T-helper 2 cell treated with Interferon-gamma antibody and Interleukin-4, amounts not matched to agents 5 μg/mL and 100 μg/mL, for 36 hours (primary cell): ENCODE measurements around the gene LACTB.

ENCODE experiments used
- DNase-seq: peaks from one replicate; pipeline ENCODE4 v3.0.0; 2021; ENCODE audit warnings: low spot score
- H3K27ac Mint-ChIP-seq: one replicate; pipeline ENCODE4 v1.8.0; 2021; ENCODE audit warnings: mild to moderate bottlenecking, mixed read lengths
- H3K27me3 Mint-ChIP-seq: one replicate; pipeline ENCODE4 v1.8.0; 2021; ENCODE audit warnings: low read depth, mixed read lengths
- H3K36me3 Mint-ChIP-seq: one replicate; pipeline ENCODE4 v1.8.0; 2021; ENCODE audit warnings: low read depth, mixed read lengths
- H3K4me1 Mint-ChIP-seq: one replicate; pipeline ENCODE4 v1.8.0; 2021; ENCODE audit warnings: low read depth, mixed read lengths
- H3K4me3 Mint-ChIP-seq: one replicate; pipeline ENCODE4 v1.8.0; 2022; ENCODE audit warnings: mild to moderate bottlenecking, moderate library complexity, mixed read lengths
- H3K9me3 Mint-ChIP-seq: one replicate; pipeline ENCODE4 v1.8.0; 2021; ENCODE audit warnings: mixed read lengths

The LACTB gene

GRCh38 chr15:63121382-63122001 is at the start of gene LACTB:
TSS of gene LACTB (plus strand) at chr15:63121861. CDS start at chr15:63121872, 11 bp downstream.
- Mint-ChIP-seq H3K27ac (peak within 1 kb of the TSS; percentile 85), H3K4me3 (peak within 1 kb of the TSS; percentile 92), H3K4me1 (peaks cover 12% of the 10 kb centered on the region), H3K27me3 (no peaks in the 10 kb centered on the region), H3K36me3 (peaks cover 11% of the 10 kb centered on the region), H3K9me3 (peaks cover 23% of the 10 kb centered on the region)
- peak; percentile 72 for DNase-seq

- Mint-ChIP-seq H3K36me3 (no peaks in the 10 kb centered on the region), H3K27me3 (peaks cover 4% of the 10 kb centered on the region), H3K4me3 (no peak overlapping the region), H3K9me3 (no peaks in the 10 kb centered on the region), H3K4me1 (peaks cover 1% of the 10 kb centered on the region), H3K27ac (no peak overlapping the region)
- no peak for DNase-seq
Observed at GRCh38 chr15:63072023-63072650, 49.5 kb upstream of the LACTB start.

GRCh38 chr15:63072809-63073277 is 48.8 kb upstream of the LACTB start:
- H3K4me3 Mint-ChIP-seq, result no peak overlapping the region
- no peak overlapping the region for H3K27ac Mint-ChIP-seq
- H3K4me1 Mint-ChIP-seq, result peaks cover 1% of the 10 kb centered on the region
- DNase-seq, result no peak
- peaks cover 6% of the 10 kb centered on the region for H3K27me3 Mint-ChIP-seq
- no peaks in the 10 kb centered on the region for H3K36me3 Mint-ChIP-seq
- H3K9me3 Mint-ChIP-seq, result no peaks in the 10 kb centered on the region

- Mint-ChIP-seq H3K27me3 (peaks cover 7% of the 10 kb centered on the region), H3K4me1 (peaks cover 1% of the 10 kb centered on the region), H3K27ac (no peak overlapping the region), H3K9me3 (no peaks in the 10 kb centered on the region), H3K36me3 (no peaks in the 10 kb centered on the region), H3K4me3 (no peak overlapping the region)
- no peak for DNase-seq
Observed at GRCh38 chr15:63073497-63074172, 48.0 kb upstream of the LACTB start.

- peaks cover 11% of the 10 kb centered on the region for H3K27me3 Mint-ChIP-seq
- H3K27ac Mint-ChIP-seq, result no peak overlapping the region
- H3K4me1 Mint-ChIP-seq, result peaks cover 1% of the 10 kb centered on the region
- no peaks in the 10 kb centered on the region for H3K9me3 Mint-ChIP-seq
- DNase-seq, result no peak
- no peak overlapping the region for H3K4me3 Mint-ChIP-seq
- H3K36me3 Mint-ChIP-seq, result no peaks in the 10 kb centered on the region
Observed at GRCh38 chr15:63075015-63075983, 46.4 kb upstream of the LACTB start.

GRCh38 chr15:63075984-63076713 is 45.5 kb upstream of the LACTB start:
- no peak overlapping the region for H3K27ac Mint-ChIP-seq
- peaks cover 7% of the 10 kb centered on the region for H3K27me3 Mint-ChIP-seq
- no peak for DNase-seq
- no peaks in the 10 kb centered on the region for H3K9me3 Mint-ChIP-seq
- H3K36me3 Mint-ChIP-seq, result no peaks in the 10 kb centered on the region
- peaks cover 1% of the 10 kb centered on the region for H3K4me1 Mint-ChIP-seq
- no peak overlapping the region for H3K4me3 Mint-ChIP-seq

- no peaks in the 10 kb centered on the region for H3K9me3 Mint-ChIP-seq
- no peak for DNase-seq
- peaks cover 1% of the 10 kb centered on the region for H3K4me1 Mint-ChIP-seq
- H3K27ac Mint-ChIP-seq, result no peak overlapping the region
- H3K27me3 Mint-ChIP-seq, result peaks cover 7% of the 10 kb centered on the region
- no peaks in the 10 kb centered on the region for H3K36me3 Mint-ChIP-seq
- H3K4me3 Mint-ChIP-seq, result no peak overlapping the region
Observed at GRCh38 chr15:63076714-63077046, 45.0 kb upstream of the LACTB start.

- no peak for DNase-seq
- no peaks in the 10 kb centered on the region for H3K36me3 Mint-ChIP-seq
- peaks cover 1% of the 10 kb centered on the region for H3K4me1 Mint-ChIP-seq
- no peaks in the 10 kb centered on the region for H3K9me3 Mint-ChIP-seq
- H3K4me3 Mint-ChIP-seq, result no peak overlapping the region
- H3K27ac Mint-ChIP-seq, result no peak overlapping the region
- peaks cover 7% of the 10 kb centered on the region for H3K27me3 Mint-ChIP-seq
Observed at GRCh38 chr15:63077952-63078351, 43.7 kb upstream of the LACTB start.

- H3K27me3 Mint-ChIP-seq, result peaks cover 7% of the 10 kb centered on the region
- H3K4me3 Mint-ChIP-seq, result no peak overlapping the region
- DNase-seq, result no peak
- H3K9me3 Mint-ChIP-seq, result no peaks in the 10 kb centered on the region
- H3K4me1 Mint-ChIP-seq, result peaks cover 1% of the 10 kb centered on the region
- no peak overlapping the region for H3K27ac Mint-ChIP-seq
- H3K36me3 Mint-ChIP-seq, result no peaks in the 10 kb centered on the region
Observed at GRCh38 chr15:63079947-63080626, 41.6 kb upstream of the LACTB start.

- no peaks in the 10 kb centered on the region for H3K36me3 Mint-ChIP-seq
- no peaks in the 10 kb centered on the region for H3K9me3 Mint-ChIP-seq
- H3K4me1 Mint-ChIP-seq, result peaks cover 1% of the 10 kb centered on the region
- H3K27ac Mint-ChIP-seq, result no peak overlapping the region
- no peak overlapping the region for H3K4me3 Mint-ChIP-seq
- no peak for DNase-seq
- peaks cover 7% of the 10 kb centered on the region for H3K27me3 Mint-ChIP-seq
Observed at GRCh38 chr15:63080634-63081250, 40.9 kb upstream of the LACTB start.

GRCh38 chr15:63082366-63082765 is 39.3 kb upstream of the LACTB start:
- Mint-ChIP-seq H3K36me3 (no peaks in the 10 kb centered on the region), H3K4me1 (no peaks in the 10 kb centered on the region), H3K27me3 (peaks cover 5% of the 10 kb centered on the region), H3K4me3 (no peak overlapping the region), H3K9me3 (no peaks in the 10 kb centered on the region), H3K27ac (no peak overlapping the region)
- DNase-seq, result no peak

- H3K36me3 Mint-ChIP-seq, result no peaks in the 10 kb centered on the region
- peaks cover 5% of the 10 kb centered on the region for H3K27me3 Mint-ChIP-seq
- H3K9me3 Mint-ChIP-seq, result no peaks in the 10 kb centered on the region
- H3K4me3 Mint-ChIP-seq, result no peak overlapping the region
- no peak for DNase-seq
- H3K4me1 Mint-ChIP-seq, result no peaks in the 10 kb centered on the region
- H3K27ac Mint-ChIP-seq, result no peak overlapping the region
Observed at GRCh38 chr15:63083044-63083443, 38.6 kb upstream of the LACTB start.
